ENCODE results near the gene HMG20B. TPM values are rescaled to one million over a fixed set of nuclear protein-coding genes. Genes with fewer than 3 reads are reported as not detected.

HMG20B gene
- polyA plus RNA-seq, 1 donor (not counting 4 experiments of a cell fraction or from before 2014, with no cell fraction given), result 27.9 TPM

DNA sequence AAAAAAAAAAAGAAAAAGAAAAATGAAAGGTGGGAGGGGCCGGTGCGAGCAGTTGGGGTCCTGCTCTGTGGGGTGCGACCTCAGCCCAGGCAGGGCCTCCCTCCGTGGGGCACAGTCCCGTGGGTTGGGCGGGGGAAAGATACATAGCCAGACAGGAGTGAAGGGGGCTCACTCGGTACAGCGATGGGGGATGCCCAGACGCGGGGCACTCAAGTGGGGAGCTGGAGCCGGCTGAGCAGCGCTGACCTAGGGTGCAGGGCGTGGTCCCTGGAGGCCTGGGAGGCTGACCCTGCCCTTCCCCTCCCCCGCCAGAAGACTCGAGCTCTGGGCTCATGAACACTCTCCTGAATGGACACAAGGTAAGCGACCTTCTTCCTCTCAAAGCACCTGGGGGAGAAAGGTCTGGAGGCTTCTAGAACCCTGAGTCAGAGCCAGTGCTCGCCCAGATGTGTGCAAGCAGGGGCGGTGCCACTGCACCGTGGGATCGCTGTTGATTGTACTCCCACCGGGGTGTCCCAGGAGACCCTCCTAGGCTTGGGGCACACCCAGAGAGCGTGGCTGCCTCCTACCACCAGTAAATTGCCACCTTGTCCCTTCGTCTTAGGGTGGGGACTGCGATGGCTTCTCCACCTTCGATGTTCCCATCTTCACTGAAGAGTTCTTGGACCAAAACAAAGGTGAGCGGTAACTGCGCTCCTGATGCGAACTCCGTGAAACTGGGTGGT, 3.4 kb downstream of the HMG20B start:
- H3K9ac ChIP-seq (ENCODE audit: control insufficient read depth, extremely low read depth, insufficient read depth, low read length), result peak overlapping the region; percentile 33
- H3K4me1 ChIP-seq (ENCODE audit: control insufficient read depth, extremely low read depth, insufficient read depth, low read length), result peaks cover 16% of the 10 kb centered on the region
- peak overlapping the region; percentile 92 for H3K4me2 ChIP-seq (ENCODE audit: control insufficient read depth, extremely low read depth, insufficient read depth, low read depth, low read length)
- dilution Hi-C loops (cut with MboI; ENCODE audit: extremely low pct_ligation_motif_present, low sequenced_read_pairs), result no loop called here
- H3K9me1 ChIP-seq (ENCODE audit: control insufficient read depth, extremely low read depth, insufficient read depth, low read length), result no peaks in the 10 kb centered on the region
- no peaks in the 10 kb centered on the region for H4K20me1 ChIP-seq (ENCODE audit: control insufficient read depth, extremely low read depth, insufficient read depth, low read length)
- no peaks in the 10 kb centered on the region for H3K9me3 ChIP-seq (ENCODE audit: control insufficient read depth, low read depth, low read length)
- no peaks in the 10 kb centered on the region for H3K79me2 ChIP-seq (ENCODE audit: control insufficient read depth, insufficient read depth, low read length)
- TF ChIP-seq, protein P1, sequence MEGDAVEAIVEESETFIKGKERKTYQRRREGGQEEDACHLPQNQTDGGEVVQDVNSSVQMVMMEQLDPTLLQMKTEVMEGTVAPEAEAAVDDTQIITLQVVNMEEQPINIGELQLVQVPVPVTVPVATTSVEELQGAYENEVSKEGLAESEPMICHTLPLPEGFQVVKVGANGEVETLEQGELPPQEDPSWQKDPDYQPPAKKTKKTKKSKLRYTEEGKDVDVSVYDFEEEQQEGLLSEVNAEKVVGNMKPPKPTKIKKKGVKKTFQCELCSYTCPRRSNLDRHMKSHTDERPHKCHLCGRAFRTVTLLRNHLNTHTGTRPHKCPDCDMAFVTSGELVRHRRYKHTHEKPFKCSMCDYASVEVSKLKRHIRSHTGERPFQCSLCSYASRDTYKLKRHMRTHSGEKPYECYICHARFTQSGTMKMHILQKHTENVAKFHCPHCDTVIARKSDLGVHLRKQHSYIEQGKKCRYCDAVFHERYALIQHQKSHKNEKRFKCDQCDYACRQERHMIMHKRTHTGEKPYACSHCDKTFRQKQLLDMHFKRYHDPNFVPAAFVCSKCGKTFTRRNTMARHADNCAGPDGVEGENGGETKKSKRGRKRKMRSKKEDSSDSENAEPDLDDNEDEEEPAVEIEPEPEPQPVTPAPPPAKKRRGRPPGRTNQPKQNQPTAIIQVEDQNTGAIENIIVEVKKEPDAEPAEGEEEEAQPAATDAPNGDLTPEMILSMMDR (optimal IDR thresholded peaks at IDR 0.05 in 1 of 3, IDR thresholded peaks at IDR 0.05 in 1 of 3, conservative IDR thresholded peaks at IDR 0.05 in 1 of 3; ENCODE audit: extremely low read depth in 1 of 3, insufficient read depth in 2 of 3, low read length in 3 of 3), result no peak
- no peak for TF ChIP-seq EZH2 (IDR thresholded peaks at IDR 0.05; ENCODE audit: low read length)
- H3K4me3 ChIP-seq (ENCODE audit: control insufficient read depth in 2 of 3, extremely low read depth in 1 of 3, insufficient read depth in 2 of 3, low read depth in 1 of 3, low read length in 3 of 3), result peak overlapping the region; percentile 25 to 71 (median 44)
- no peak overlapping the region for H2AFZ ChIP-seq (ENCODE audit: control insufficient read depth, low read length)
- FAIRE-seq (no peak), DNase-seq (ENCODE audit: low read depth, low spot score) (no peak)
- no peaks in the 10 kb centered on the region for H3K27me3 ChIP-seq (ENCODE audit: control insufficient read depth, extremely low read depth, insufficient read depth, low read length)
- H3K36me3 ChIP-seq (ENCODE audit: control insufficient read depth in 2 of 2, extremely low read depth in 1 of 2, insufficient read depth in 2 of 2, low read length in 2 of 2), result peaks cover 2 to 3% of the 10 kb centered on the region in 2 experiments
- no peak overlapping the region for H3K27ac ChIP-seq (ENCODE audit: control insufficient read depth, insufficient read depth, low read length)

DNA sequence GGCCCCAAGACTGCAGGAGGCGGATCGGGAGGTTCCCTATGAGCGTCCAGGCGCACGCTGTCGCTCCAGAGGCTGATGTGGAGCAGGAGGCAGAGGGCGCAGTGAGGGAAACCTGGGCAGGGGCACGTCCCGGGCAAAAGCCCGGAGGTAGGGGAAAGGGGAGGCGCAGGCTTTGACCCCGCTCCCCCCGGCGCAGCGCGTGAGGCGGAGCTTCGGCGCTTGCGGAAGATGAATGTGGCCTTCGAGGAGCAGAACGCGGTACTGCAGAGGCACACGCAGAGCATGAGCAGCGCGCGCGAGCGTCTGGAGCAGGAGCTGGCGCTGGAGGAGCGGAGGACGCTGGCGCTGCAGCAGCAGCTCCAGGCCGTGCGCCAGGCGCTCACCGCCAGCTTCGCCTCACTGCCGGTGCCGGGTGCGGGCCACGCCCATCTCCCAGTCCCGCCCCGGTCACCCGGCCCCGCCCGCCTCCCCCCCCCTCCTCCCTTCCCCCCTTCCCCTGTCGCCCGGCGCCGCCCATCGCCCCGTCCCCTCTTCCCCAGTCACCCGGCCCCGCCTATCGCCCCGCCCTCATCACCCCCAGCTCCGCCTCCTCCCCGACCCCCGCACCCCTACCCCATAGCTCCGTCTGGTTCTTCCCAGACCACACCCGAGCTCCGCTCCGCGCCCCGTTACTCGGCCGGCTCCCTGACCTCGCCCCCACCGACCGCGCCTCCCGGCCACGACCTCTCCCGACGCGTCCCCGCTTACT, 4.1 kb downstream of the HMG20B start:
- Histone ChIP-seq H3K4me3 (ENCODE audit: control insufficient read depth in 2 of 3, extremely low read depth in 1 of 3, insufficient read depth in 2 of 3, low read depth in 1 of 3, low read length in 3 of 3) (peak overlapping the region; percentile 44 to 71 (median 57)), H3K27ac (ENCODE audit: control insufficient read depth, insufficient read depth, low read length) (no peak overlapping the region), H3K4me2 (ENCODE audit: control insufficient read depth, extremely low read depth, insufficient read depth, low read depth, low read length) (peak overlapping the region; percentile 92)

More for the DNA sequence above, 4.1 kb downstream of the HMG20B start:
- H3K9ac ChIP-seq (ENCODE audit: control insufficient read depth, extremely low read depth, insufficient read depth, low read length), result peak overlapping the region; percentile 33
- H3K4me1 ChIP-seq (ENCODE audit: control insufficient read depth, extremely low read depth, insufficient read depth, low read length), result peaks cover 16% of the 10 kb centered on the region
- H3K9me1 ChIP-seq (ENCODE audit: control insufficient read depth, extremely low read depth, insufficient read depth, low read length), result no peaks in the 10 kb centered on the region
- no peaks in the 10 kb centered on the region for H4K20me1 ChIP-seq (ENCODE audit: control insufficient read depth, extremely low read depth, insufficient read depth, low read length)
- H2AFZ ChIP-seq (ENCODE audit: control insufficient read depth, low read length), result peak overlapping the region; percentile 40
- H3K9me3 ChIP-seq (ENCODE audit: control insufficient read depth, low read depth, low read length), result no peaks in the 10 kb centered on the region
- H3K79me2 ChIP-seq (ENCODE audit: control insufficient read depth, insufficient read depth, low read length), result no peaks in the 10 kb centered on the region
- dilution Hi-C loops (cut with MboI; ENCODE audit: extremely low pct_ligation_motif_present, low sequenced_read_pairs), result no loop called here
- DNase-seq (ENCODE audit: low read depth, low spot score), result no peak
- H3K36me3 ChIP-seq (ENCODE audit: control insufficient read depth in 2 of 2, extremely low read depth in 1 of 2, insufficient read depth in 2 of 2, low read length in 2 of 2), result peaks cover 2 to 3% of the 10 kb centered on the region in 2 experiments
- H3K27me3 ChIP-seq (ENCODE audit: control insufficient read depth, extremely low read depth, insufficient read depth, low read length), result no peaks in the 10 kb centered on the region
- no peak for FAIRE-seq
- TF ChIP-seq, protein P1 (optimal IDR thresholded peaks at IDR 0.05 in 1 of 3, IDR thresholded peaks at IDR 0.05 in 1 of 3, conservative IDR thresholded peaks at IDR 0.05 in 1 of 3; ENCODE audit: extremely low read depth in 1 of 3, insufficient read depth in 2 of 3, low read length in 3 of 3), result no peak
- TF ChIP-seq EZH2 (IDR thresholded peaks at IDR 0.05; ENCODE audit: low read length), result no peak

Data from keratinocyte (primary cell).